NCI-H82 treated with DMSO at 0.1 percent for 48 hours (cell line): ENCODE results near the gene RFLNA.
"Not testable (repeated sequence)": the region's sequence is repeated elsewhere in the genome, so short reads cannot be mapped to it uniquely, and the experiment has no call there.

ENCODE experiments used
- DNase-seq: peaks from one replicate; lab custom pipeline; 2025; ENCODE audit not compliant: unreplicated experiment; lab: John Stamatoyannopoulos, UW

Gene RFLNA

GRCh38 chr12:124282287-124282686, 12.6 kb upstream of the RFLNA start:
- DNase-seq = no peak

- DNase-seq = no peak
Measured at GRCh38 chr12:124283326-124283725, 11.6 kb upstream of the RFLNA start.

GRCh38 chr12:124284368-124284767, 10.5 kb upstream of the RFLNA start:
- DNase-seq = no peak

DNA sequence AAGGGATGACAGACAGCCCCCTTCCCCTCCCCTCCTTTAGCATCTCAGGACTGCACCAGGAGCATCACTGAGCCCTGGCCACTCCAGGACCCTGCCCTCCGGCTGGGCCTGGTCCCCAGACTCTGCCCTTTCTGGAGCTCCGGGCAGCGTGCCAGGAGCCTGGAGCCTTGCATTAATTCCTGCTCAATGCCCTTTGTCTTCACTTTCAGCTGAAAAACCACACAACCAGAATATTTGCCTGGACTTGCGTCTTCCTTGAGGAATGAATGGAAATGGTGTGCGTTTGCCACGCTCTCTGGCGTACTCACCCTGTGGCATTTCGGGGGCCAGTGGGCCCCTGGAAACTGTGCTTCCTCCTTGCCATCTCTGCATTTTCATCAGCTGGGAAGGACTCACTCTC, 8.5 kb upstream of the RFLNA start:
- no peak for DNase-seq

DNA sequence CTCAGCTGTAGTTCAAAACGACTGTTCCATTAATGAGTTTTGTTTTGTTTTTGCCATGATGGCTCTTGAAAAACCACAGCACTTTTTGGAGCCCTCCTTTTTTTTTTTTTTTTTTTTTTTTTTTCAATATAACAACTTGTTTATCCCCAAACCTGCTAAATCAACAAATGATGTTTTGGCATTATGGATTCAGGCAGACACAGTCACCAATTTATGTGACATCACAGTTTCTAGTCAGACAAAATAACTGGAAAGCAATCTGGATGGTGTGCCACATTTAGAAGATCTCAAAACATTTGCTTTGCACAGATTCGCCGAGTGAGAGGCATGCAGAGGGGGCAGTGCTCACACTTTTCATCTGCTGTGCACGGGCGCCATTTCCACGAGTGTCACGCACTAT, 7.9 kb upstream of the RFLNA start:
- DNase-seq = no peak

- no peak for DNase-seq
Measured at GRCh38 chr12:124289634-124290600, 5.0 kb upstream of the RFLNA start.

GRCh38 chr12:124292385-124292784, 2.5 kb upstream of the RFLNA start:
- DNase-seq = no peak

GRCh38 chr12:124293286-124294003, 1.4 kb upstream of the RFLNA start:
- no peak for DNase-seq

GRCh38 chr12:124295431-124296058, 652 bp downstream of the RFLNA start:
- no peak for DNase-seq

- no peak for DNase-seq
Measured at GRCh38 chr12:124296295-124296915, 1.5 kb downstream of the RFLNA start.

GRCh38 chr12:124296916-124297351, 2.0 kb downstream of the RFLNA start:
- DNase-seq = no peak

DNA sequence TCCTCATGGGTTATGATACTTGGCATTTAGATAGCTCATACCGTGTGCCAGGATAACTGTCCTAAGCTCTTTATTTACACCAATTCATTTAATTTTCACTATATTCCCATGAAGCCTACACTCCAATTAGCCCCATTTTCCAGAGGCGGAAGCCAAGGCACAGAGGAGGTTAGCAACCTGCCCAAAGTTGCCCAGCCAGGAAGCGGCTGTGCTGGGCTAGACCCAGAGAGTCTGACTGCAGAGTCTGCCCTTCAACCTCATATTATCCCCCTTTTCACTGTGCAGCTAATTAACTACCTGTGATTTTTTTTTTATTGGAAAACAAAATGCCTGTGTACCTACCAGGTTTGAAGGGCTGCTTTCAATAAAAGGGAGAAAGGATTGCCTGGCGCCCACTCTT, 2.5 kb downstream of the RFLNA start:
- no peak for DNase-seq

DNA sequence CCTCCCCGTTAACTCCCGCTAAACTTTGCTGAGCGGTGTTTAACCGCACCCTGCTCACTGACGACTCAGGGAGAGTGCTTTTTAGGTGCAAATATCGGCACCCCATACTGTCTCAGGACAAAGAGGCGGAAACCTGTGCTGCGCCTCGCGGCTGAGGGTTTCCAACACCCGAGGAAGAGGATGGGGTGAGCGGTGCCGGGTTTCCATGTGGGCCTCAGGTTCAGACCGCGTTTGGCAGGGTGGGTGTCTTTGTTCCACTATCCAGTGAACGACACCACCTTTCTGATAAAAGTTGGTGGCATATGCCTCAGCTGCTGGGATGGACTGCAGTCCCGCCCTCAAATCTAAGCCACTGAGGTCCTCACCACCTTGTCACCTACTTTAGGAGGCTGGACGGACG, 3.0 kb downstream of the RFLNA start:
- DNase-seq = no peak

DNA sequence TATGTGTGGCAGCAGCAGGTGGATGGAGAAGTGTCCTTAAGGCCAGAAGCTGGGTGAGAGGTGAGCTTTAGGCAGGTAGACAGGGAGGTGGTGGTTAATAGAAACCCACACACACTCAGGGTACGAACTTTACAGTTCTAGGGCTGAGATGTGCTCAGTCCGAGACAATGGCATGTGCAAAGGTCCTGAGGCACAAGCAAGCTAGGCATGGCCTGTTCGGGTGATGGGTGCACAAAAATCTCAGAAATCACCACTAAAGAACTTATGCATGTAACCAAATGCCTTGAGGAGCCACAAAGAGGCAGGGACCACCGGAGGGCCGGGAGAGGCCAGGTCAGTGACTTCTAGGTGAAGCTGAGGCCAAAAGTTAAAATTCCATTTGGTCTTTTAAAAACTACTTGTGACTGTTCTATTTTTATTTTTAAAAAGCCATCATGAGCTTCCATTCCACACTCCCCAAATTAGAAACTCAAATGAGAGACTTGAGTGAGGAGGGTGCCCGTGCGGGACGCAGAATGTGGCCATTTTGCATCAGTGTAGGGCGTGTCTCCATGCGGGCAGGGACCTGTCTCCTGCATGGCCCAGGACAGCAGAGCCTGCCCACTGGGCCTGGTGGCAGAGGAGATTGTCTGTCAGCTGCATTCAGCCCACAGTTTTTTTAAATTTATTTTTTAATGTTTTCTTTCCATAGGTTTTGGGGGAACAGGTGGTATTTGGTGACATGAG, 4.0 kb downstream of the RFLNA start:
- no peak for DNase-seq

DNA sequence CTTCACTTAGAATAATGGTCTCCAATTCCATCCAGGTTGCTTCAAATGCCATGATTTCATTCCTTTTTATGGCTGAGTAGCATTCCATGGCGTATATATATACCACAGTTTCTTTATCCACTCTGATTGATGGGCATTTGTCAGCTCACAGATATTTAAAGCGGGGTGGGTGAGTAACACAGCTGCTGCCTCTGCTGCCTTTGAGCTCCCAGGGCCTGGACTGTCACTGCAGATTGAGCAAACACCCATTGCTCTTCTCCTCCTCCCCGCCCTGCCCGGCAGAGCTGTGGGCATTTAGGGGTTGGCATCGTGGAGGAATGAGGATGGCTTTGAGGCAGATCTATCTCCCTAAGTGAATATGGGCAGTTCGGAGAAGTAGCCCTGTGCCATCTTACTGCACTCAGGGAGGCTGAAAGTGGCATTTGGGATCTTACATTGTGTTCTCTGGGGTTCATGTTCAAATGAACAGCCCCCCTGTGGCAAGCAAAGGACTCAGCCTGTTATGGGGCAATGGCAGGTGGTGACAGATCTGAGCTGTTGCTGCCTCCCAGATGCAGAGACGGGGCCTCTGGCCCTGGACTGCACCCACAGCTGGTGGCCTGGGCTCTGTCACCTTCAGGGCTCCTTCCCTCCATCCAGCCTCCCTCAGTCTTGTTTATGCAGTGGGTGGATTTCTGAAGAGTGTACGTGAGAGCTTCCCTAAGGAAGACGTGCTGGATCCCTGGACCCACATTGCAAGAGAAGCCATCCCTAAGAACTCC, 4.9 kb downstream of the RFLNA start:
- DNase-seq = no peak

DNA sequence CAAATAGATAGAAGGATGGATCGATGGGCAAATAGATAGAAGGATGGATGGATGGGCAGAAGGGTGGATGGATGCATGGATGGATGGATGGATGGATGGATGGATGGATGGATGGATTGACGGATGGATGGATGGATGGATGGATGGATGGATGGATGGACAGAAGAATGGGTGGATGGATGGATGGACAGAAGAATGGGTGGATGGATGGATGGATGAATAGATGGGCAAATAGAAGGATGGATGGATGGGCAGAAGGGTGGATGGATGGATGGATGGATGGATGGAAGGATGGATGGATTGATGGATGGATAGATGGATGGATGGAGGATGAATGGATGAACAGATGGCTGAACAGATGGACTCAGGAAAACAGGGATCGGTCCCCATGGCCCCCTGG, 5.8 kb downstream of the RFLNA start:
- not testable (repeated sequence) for DNase-seq

DNA sequence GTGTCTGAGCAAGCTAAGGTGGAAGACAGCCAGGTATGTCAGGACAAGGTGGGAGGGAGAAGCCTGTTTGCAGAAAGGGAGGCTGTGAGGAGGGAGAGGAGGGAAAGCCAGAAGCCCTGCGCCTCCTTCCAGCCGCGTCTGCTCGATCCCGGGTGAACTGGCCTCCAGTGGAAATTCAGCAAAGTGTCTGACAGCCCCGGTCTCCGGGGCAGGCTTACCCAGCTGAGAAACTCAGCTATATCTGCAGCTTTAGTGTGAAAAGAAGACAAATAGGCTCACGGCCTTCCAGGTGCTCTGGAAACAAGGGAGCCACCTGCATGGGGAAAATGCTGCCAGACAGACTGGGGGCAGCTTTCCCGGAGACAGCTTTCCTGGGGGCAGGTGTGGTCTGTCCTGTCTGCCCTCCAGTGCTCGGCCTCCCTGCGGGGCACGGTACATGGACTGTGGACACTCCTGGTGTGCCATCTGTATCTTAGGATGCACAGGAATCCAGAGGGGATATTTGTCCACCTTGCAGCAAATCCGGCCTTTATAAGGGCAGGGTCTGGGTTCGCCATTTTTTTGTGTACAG, 6.3 kb downstream of the RFLNA start:
- DNase-seq = no peak

GRCh38 chr12:124302241-124302806, 7.4 kb downstream of the RFLNA start:
- no peak for DNase-seq
